DOHH2 (cell line): Measurements from ENCODE around the gene C12orf42.

ENCODE experiments used
- CTCF ChIP-seq: fragments of 200-600 bp; sonication (generic); IDR thresholded peaks from one replicate; pipeline ENCODE4 v1.5.1; 2014; ENCODE audit warnings: antibody characterized with exemption, mild to moderate bottlenecking, low read depth, low read length; ENCODE audit not compliant: poor library complexity, severe bottlenecking
- EZH2phosphoT487 ChIP-seq: fragments of 200-600 bp; sonication (generic); IDR thresholded peaks from 2 replicates; pipeline ENCODE4 v1.6.1; 2017; ENCODE audit warnings: borderline replicate concordance, mild to moderate bottlenecking, antibody characterized with exemption, low read length, moderate library complexity, mixed read lengths

GRCh38 chr12:103308396-103308795 is 187.4 kb downstream of the C12orf42 start:
- TF ChIP-seq CTCF (no peak), EZH2phosphoT487 (no peak)
